H9 (cell line): ENCODE measurements around the gene KCND2. TPM values are rescaled to one million over a fixed set of nuclear protein-coding genes. Genes with fewer than 3 reads are reported as not detected.

Source experiments
- DNase-seq: peaks from one replicate; pipeline ENCODE4 v3.0.0-alpha.2; 2017
- H2AFZ ChIP-seq: one replicate; pipeline ENCODE4 v1.6.1; 2013; ENCODE audit warnings: mild to moderate bottlenecking, low read length, control low read depth, moderate library complexity
- H2AK5ac ChIP-seq: 2 replicates; pipeline ENCODE4 v1.6.1; 2013; ENCODE audit warnings: low read length, control low read depth, mixed read lengths; ENCODE audit not compliant: insufficient read length
- H2BK120ac ChIP-seq: one replicate; pipeline ENCODE4 v1.6.1; 2013; ENCODE audit warnings: low read depth, mild to moderate bottlenecking, low read length, control low read depth, inconsistent platforms; ENCODE audit not compliant: poor library complexity, severe bottlenecking
- H2BK12ac ChIP-seq: 2 replicates; pipeline ENCODE4 v1.6.1; 2013; ENCODE audit warnings: low read length, control low read depth, mixed read lengths, low read depth; ENCODE audit not compliant: insufficient read length
- H2BK15ac ChIP-seq: 2 replicates; pipeline ENCODE4 v1.6.1; 2013; ENCODE audit warnings: low read depth, low read length, control low read depth
- H2BK20ac ChIP-seq: one replicate; pipeline ENCODE4 v1.6.1; 2013; ENCODE audit warnings: low read depth, mild to moderate bottlenecking, low read length, control low read depth, inconsistent platforms; ENCODE audit not compliant: poor library complexity, severe bottlenecking
- H2BK5ac ChIP-seq: 2 replicates; pipeline ENCODE4 v1.6.1; 2013; ENCODE audit warnings: low read length, control low read depth, mixed read lengths; ENCODE audit not compliant: insufficient read length
- H3K14ac ChIP-seq: 2 replicates; pipeline ENCODE4 v1.6.1; 2013; ENCODE audit warnings: low read length, control low read depth; ENCODE audit not compliant: insufficient read depth
- H3K18ac ChIP-seq: 2 replicates; pipeline ENCODE4 v1.6.1; 2013; ENCODE audit warnings: low read depth, mild to moderate bottlenecking, mixed read lengths, low read length, control low read depth; ENCODE audit not compliant: insufficient read length
- H3K23ac ChIP-seq: 2 replicates; pipeline ENCODE4 v1.6.1; 2013; ENCODE audit warnings: low read length, control low read depth, mixed read lengths, low read depth; ENCODE audit not compliant: insufficient read length
- H3K23me2 ChIP-seq: 2 replicates; pipeline ENCODE4 v1.6.1; 2013; ENCODE audit warnings: low read depth, mild to moderate bottlenecking, mixed read lengths, low read length, control low read depth; ENCODE audit not compliant: insufficient read length, poor library complexity, severe bottlenecking
- H3K27ac ChIP-seq: 2 replicates; pipeline ENCODE4 v1.5.1; 2013; ENCODE audit warnings: low read length, control low read depth, mixed read lengths, low read depth; ENCODE audit not compliant: insufficient read length
- H3K27me3 ChIP-seq: 2 replicates; pipeline ENCODE4 v1.6.1; 2013; ENCODE audit warnings: low read length, control low read depth, inconsistent platforms; ENCODE audit not compliant: insufficient read depth
- H3K4ac ChIP-seq: 2 replicates; pipeline ENCODE4 v1.6.1; 2013; ENCODE audit warnings: low read depth, mild to moderate bottlenecking, control low read depth, inconsistent platforms, low read length, moderate library complexity
- H3K4me1 ChIP-seq: 2 replicates; pipeline ENCODE4 v1.6.1; 2013; ENCODE audit warnings: low read length, control low read depth, inconsistent platforms; ENCODE audit not compliant: insufficient read depth
- H3K4me2 ChIP-seq: 2 replicates; pipeline ENCODE4 v1.6.1; 2013; ENCODE audit warnings: low read length, control low read depth, mixed read lengths; ENCODE audit not compliant: insufficient read length, insufficient read depth
- H3K56ac ChIP-seq: 2 replicates; pipeline ENCODE4 v1.6.1; 2013; ENCODE audit warnings: low read depth, mild to moderate bottlenecking, mixed read lengths, low read length, control low read depth; ENCODE audit not compliant: insufficient read length
- H3K79me1 ChIP-seq: 2 replicates; pipeline ENCODE4 v1.6.1; 2013; ENCODE audit warnings: low read depth, mild to moderate bottlenecking, moderate library complexity, low read length, control low read depth, inconsistent platforms; ENCODE audit not compliant: insufficient read depth, poor library complexity, severe bottlenecking
- H3K79me2 ChIP-seq: 2 replicates; pipeline ENCODE4 v1.6.1; 2013; ENCODE audit warnings: low read length, control low read depth, inconsistent platforms; ENCODE audit not compliant: insufficient read depth
- H3K9ac ChIP-seq: 2 replicates; pipeline ENCODE4 v1.6.1; 2013; ENCODE audit warnings: low read length, control low read depth, mixed read lengths; ENCODE audit not compliant: insufficient read length; ENCODE audit errors: extremely low read depth
- H3K9me3 ChIP-seq: one replicate; pipeline ENCODE4 v1.6.1; 2013; ENCODE audit warnings: low read depth, low read length, inconsistent platforms; ENCODE audit not compliant: control insufficient read depth
- H3T11ph ChIP-seq: one replicate; pipeline ENCODE4 v1.6.1; 2013; ENCODE audit warnings: mild to moderate bottlenecking, low read length, control low read depth, inconsistent platforms
- H4K20me1 ChIP-seq: one replicate; pipeline ENCODE4 v1.6.1; 2013; ENCODE audit not compliant: control insufficient read depth, insufficient read length, insufficient read depth
- H4K5ac ChIP-seq: 2 replicates; pipeline ENCODE4 v1.6.1; 2013; ENCODE audit warnings: low read depth, mild to moderate bottlenecking, mixed read lengths, low read length, control low read depth; ENCODE audit not compliant: insufficient read length
- H4K8ac ChIP-seq: replicated peaks from 2 replicates; pipeline ENCODE4 v1.6.1; 2013; ENCODE audit warnings: low read length, control low read depth, mixed read lengths, low read depth; ENCODE audit not compliant: insufficient read length
- H4K91ac ChIP-seq: 2 replicates; pipeline ENCODE4 v1.6.1; 2013; ENCODE audit warnings: low read depth, mild to moderate bottlenecking, moderate library complexity, mixed read lengths, low read length, control low read depth; ENCODE audit not compliant: insufficient read length
- H3K27ac Mint-ChIP-seq, 3 experiments: 2 replicates in 2 of 3; 3 replicates in 1 of 3; pipeline ENCODE4 v1.8.0; 2020 to 2021; ENCODE audit warnings: mixed read lengths in 3 of 3, mild to moderate bottlenecking in 1 of 3, moderate library complexity in 1 of 3
- H3K27me3 Mint-ChIP-seq: 2 replicates; pipeline ENCODE4 v1.8.0; 2021; ENCODE audit warnings: low read depth, mild to moderate bottlenecking, moderate library complexity, mixed read lengths
- H3K36me3 Mint-ChIP-seq, 3 experiments: 2 replicates in 2 of 3; 3 replicates in 1 of 3; pipeline ENCODE4 v1.8.0; 2020 to 2021; ENCODE audit warnings: low read depth in 3 of 3, mixed read lengths in 3 of 3; ENCODE audit not compliant: insufficient read depth in 1 of 3
- H3K4me1 Mint-ChIP-seq, 2 experiments: 2 replicates each; pipeline ENCODE4 v1.8.0; 2020; ENCODE audit warnings: mixed read lengths in 2 of 2
- H3K4me3 Mint-ChIP-seq, 2 experiments: 2 replicates in 1 of 2; 3 replicates in 1 of 2; pipeline ENCODE4 v1.8.0; 2020 to 2021; ENCODE audit warnings: mild to moderate bottlenecking in 2 of 2, mixed read lengths in 2 of 2, moderate library complexity in 1 of 2
- H3K9me3 Mint-ChIP-seq, 2 experiments: 2 replicates in 1 of 2; 3 replicates in 1 of 2; pipeline ENCODE4 v1.8.0; 2020; ENCODE audit warnings: mild to moderate bottlenecking in 2 of 2, mixed read lengths in 2 of 2, moderate library complexity in 1 of 2
- CTCF ChIP-seq: fragments of 200-600 bp; sonication (generic); conservative IDR thresholded peaks from 3 replicates; pipeline ENCODE4 v1.8.0; 2021; ENCODE audit warnings: antibody characterized with exemption, mild to moderate bottlenecking
- total RNA-seq: library from RNA; stranded (reverse); gene quantifications from 2 replicates; pipeline ENCODE4 v1.2.1, GENCODE V29; 2021

Gene KCND2
- total RNA-seq, 1 experiment from 2014 or later: 6.4 TPM

- Histone ChIP-seq H2BK5ac (no peak overlapping the region), H3K4ac (no peak overlapping the region), H3K23ac (no peak overlapping the region), H3K18ac (no peak overlapping the region), H3K9me3 (no peaks in the 10 kb centered on the region), H3K56ac (no peak overlapping the region), H2BK15ac (no peak overlapping the region), H4K91ac (no peak overlapping the region), H3K14ac (no peak overlapping the region), H3K9ac (no peak overlapping the region), H2BK12ac (no peak overlapping the region), H4K8ac (no peak overlapping the region), H2BK120ac (no peak overlapping the region), H3K27me3 (no peaks in the 10 kb centered on the region), H3K4me1 (no peaks in the 10 kb centered on the region), H2AK5ac (no peak overlapping the region), H3K27ac (no peak overlapping the region), H3K4me2 (no peak overlapping the region), H2AFZ (no peak overlapping the region), H3K79me2 (no peaks in the 10 kb centered on the region), H3T11ph (no peak overlapping the region), H2BK20ac (no peak overlapping the region), H4K20me1 (no peaks in the 10 kb centered on the region), H3K23me2 (no peaks in the 10 kb centered on the region), H4K5ac (no peak overlapping the region), H3K79me1 (no peaks in the 10 kb centered on the region)
- Mint-ChIP-seq H3K27ac (no peak overlapping the region), H3K36me3 (no peaks in the 10 kb centered on the region), H3K9me3 (no peaks in the 10 kb centered on the region), H3K4me3 (no peak overlapping the region), H3K4me1 (no peaks in the 10 kb centered on the region), H3K27me3 (no peaks in the 10 kb centered on the region)
- TF ChIP-seq CTCF: no peak
- DNase-seq: no peak
These were observed 389.3 kb downstream of the KCND2 start for GRCh38 chr7:120662291-120662690.
